GM12878 (cell line): ENCODE data around the gene DYNC1I1. TPM values are rescaled to one million over a fixed set of nuclear protein-coding genes. Genes with fewer than 3 reads are reported as not detected.

Source experiments
- BACH1 ChIP-seq: fragments of 450-650 bp; IDR thresholded peaks from 2 replicates; pipeline ENCODE4 v1.6.1; 2017; ENCODE audit warnings: mild to moderate bottlenecking, borderline replicate concordance
- BCL11A ChIP-seq: IDR thresholded peaks from 2 replicates; pipeline ENCODE4 v1.6.1; 2011; ENCODE audit warnings: low read depth, low read length
- CHD2 ChIP-seq: IDR thresholded peaks from 2 replicates; pipeline ENCODE4 v1.6.1; 2011; ENCODE audit warnings: low read depth, low read length, improper control_type of control experiment, borderline replicate concordance
- E2F8 ChIP-seq: fragments of 450-650 bp; IDR thresholded peaks from 2 replicates; pipeline ENCODE4 v1.6.1; 2018; ENCODE audit warnings: mild to moderate bottlenecking, low read depth, moderate library complexity; ENCODE audit not compliant: partially characterized antibody
- ESRRA ChIP-seq: IDR thresholded peaks from 2 replicates; pipeline ENCODE4 v1.6.1; 2012; ENCODE audit warnings: mild to moderate bottlenecking, low read length, improper control_type of control experiment
- FOXM1 ChIP-seq: IDR thresholded peaks from 2 replicates; pipeline ENCODE4 v1.6.1; 2012; ENCODE audit warnings: low read depth, mild to moderate bottlenecking, inconsistent platforms, low read length, moderate library complexity
- GABPA ChIP-seq: IDR thresholded peaks from 2 replicates; pipeline ENCODE4 v1.6.1; 2014; ENCODE audit warnings: antibody characterized with exemption, low read depth, mild to moderate bottlenecking, inconsistent platforms
- KDM1A ChIP-seq: fragments of 200-600 bp; sonication (generic); IDR thresholded peaks from 2 replicates; pipeline ENCODE4 v1.6.1; 2016; ENCODE audit warnings: borderline replicate concordance
- MTA2 ChIP-seq: fragments of 450-650 bp; IDR thresholded peaks from 2 replicates; pipeline ENCODE4 v1.6.1; 2016; ENCODE audit warnings: low read depth, mild to moderate bottlenecking, moderate library complexity
- MTA3 ChIP-seq: IDR thresholded peaks from 2 replicates; pipeline ENCODE4 v1.6.1; 2012; ENCODE audit warnings: low read length, inconsistent platforms, borderline replicate concordance
- MXI1 ChIP-seq: fragments of 150-350 bp; IDR thresholded peaks from 2 replicates; pipeline ENCODE4 v1.6.1; 2011; ENCODE audit warnings: low read depth, mild to moderate bottlenecking, inconsistent platforms, low read length, improper control_type of control experiment
- NFXL1 ChIP-seq: fragments of 450-650 bp; IDR thresholded peaks from 2 replicates; pipeline ENCODE4 v1.6.1; 2017; ENCODE audit warnings: antibody characterized with exemption, mild to moderate bottlenecking, borderline replicate concordance
- NR2F1 ChIP-seq: fragments of 450-650 bp; conservative IDR thresholded peaks from 2 replicates; pipeline ENCODE4 v1.6.1; 2017; ENCODE audit warnings: mild to moderate bottlenecking
- PBX3 ChIP-seq: IDR thresholded peaks from 2 replicates; pipeline ENCODE4 v1.6.1; 2011; ENCODE audit warnings: mild to moderate bottlenecking, low read depth, low read length, moderate library complexity; ENCODE audit not compliant: insufficient replicate concordance
- RELA ChIP-seq: fragments of 450-650 bp; IDR thresholded peaks from 2 replicates; pipeline ENCODE4 v1.8.0; 2014; ENCODE audit warnings: borderline replicate concordance; ENCODE audit not compliant: partially characterized antibody
- REST ChIP-seq: IDR thresholded peaks from 2 replicates; pipeline ENCODE4 v1.6.1; 2012; ENCODE audit warnings: mild to moderate bottlenecking, low read depth, low read length
- RUNX3 ChIP-seq: IDR thresholded peaks from 2 replicates; pipeline ENCODE4 v1.6.1; 2012; ENCODE audit warnings: low read length, inconsistent platforms
- TCF7 ChIP-seq: IDR thresholded peaks from 2 replicates; pipeline ENCODE4 v1.6.1; 2014; ENCODE audit warnings: antibody characterized with exemption, borderline replicate concordance
- ZNF592 ChIP-seq: fragments of 450-650 bp; IDR thresholded peaks from 2 replicates; pipeline ENCODE4 v1.6.1; 2017; ENCODE audit warnings: mild to moderate bottlenecking, moderate library complexity
- polyA plus RNA-seq, 11 experiments: library from polyadenylated mRNA; depleted of rRNA in 4 of 11; unstranded in 6 of 11; stranded (reverse) in 5 of 11; fragments of >200 nt; fragmentation: Nextera tagmentation in 4 of 11; fragmentation: Illumina TruSeq in 1 of 11; extraction: Ambion mirVana in 4 of 11; extraction: Trizol in 1 of 11; gene quantifications; 1 replicate in 1 of 11; 2 replicates in 10 of 11; pipeline versions ENCODE4 v1.2.1 to v1.2.3, GENCODE V29; 2011 to 2016; ENCODE audit warnings: inconsistent platforms in 2 of 11, missing spikeins in 2 of 11, low read depth in 1 of 11
- total RNA-seq, 4 experiments: library from RNA; depleted of rRNA in 3 of 4; stranded (reverse); fragments of >200 nt in 3 of 4; fragmentation: Illumina TruSeq in 1 of 4; extraction: Trizol in 1 of 4; gene quantifications; 2 replicates each; pipeline versions ENCODE4 v1.2.1 to v1.2.3, GENCODE V29; 2013 to 2021

Gene DYNC1I1
- total and polyA plus RNA-seq, 10 of the 15 experiments (the other 5 are each of a cell fraction or from before 2014, with no cell fraction given): 0.05 to 0.91 (median 0.14) TPM; not detected in 3

- TF ChIP-seq ZNF592: no peak
- no peak for TF ChIP-seq BACH1
- TF ChIP-seq TCF7: no peak
- no peak for TF ChIP-seq MXI1
- no peak for TF ChIP-seq CHD2
- no peak for TF ChIP-seq REST
- TF ChIP-seq RUNX3: no peak
- TF ChIP-seq PBX3: no peak
- no peak for TF ChIP-seq E2F8
- no peak for TF ChIP-seq NFXL1
- no peak for TF ChIP-seq FOXM1
- TF ChIP-seq ESRRA: no peak
- TF ChIP-seq NR2F1: no peak
- TF ChIP-seq MTA2: no peak
- TF ChIP-seq RELA: no peak
- TF ChIP-seq KDM1A: no peak
- TF ChIP-seq MTA3: no peak
- TF ChIP-seq GABPA: no peak
- TF ChIP-seq BCL11A: no peak
Measured at GRCh38 chr7:95867309-95867708, 95.0 kb downstream of the DYNC1I1 start (continued).
